SHP77 treated with DMSO at 0.1 percent for 48 hours (cell line): ENCODE data around the gene SCOC.
"Not testable (repeated sequence)": the region's sequence is repeated elsewhere in the genome, so short reads cannot be mapped to it uniquely, and the experiment has no call there.

Source experiments
- DNase-seq: peaks from one replicate; lab custom pipeline; 2025; lab: John Stamatoyannopoulos, UW

The SCOC gene

GRCh38 chr4:140361099-140361498, 12.3 kb upstream of the SCOC start:
- no peak for DNase-seq

- no peak for DNase-seq
Observed at GRCh38 chr4:140363051-140363450, 10.4 kb upstream of the SCOC start.

GRCh38 chr4:140363558-140363957, 9.9 kb upstream of the SCOC start:
- DNase-seq: no peak

GRCh38 chr4:140367738-140368137, 5.7 kb upstream of the SCOC start:
- DNase-seq: no peak

GRCh38 chr4:140368686-140369085, 4.8 kb upstream of the SCOC start:
- no peak for DNase-seq

- DNase-seq: no peak
Observed at GRCh38 chr4:140372751-140373327, 607 bp upstream of the SCOC start.

GRCh38 chr4:140374130-140374477, 658 bp downstream of the SCOC start:
- no peak for DNase-seq

- DNase-seq: no peak
Observed at GRCh38 chr4:140382732-140383131, 9.3 kb downstream of the SCOC start.

GRCh38 chr4:140388015-140388414, 14.6 kb downstream of the SCOC start:
- DNase-seq: no peak

- DNase-seq: no peak
Observed at GRCh38 chr4:140395668-140396067, 22.2 kb downstream of the SCOC start.

- no peak for DNase-seq
Observed at GRCh38 chr4:140400111-140400510, 26.7 kb downstream of the SCOC start.

- no peak for DNase-seq
Observed at GRCh38 chr4:140406292-140406691, 32.8 kb downstream of the SCOC start.

- DNase-seq: no peak
Observed at GRCh38 chr4:140408974-140409373, 35.5 kb downstream of the SCOC start.

GRCh38 chr4:140413130-140413969, 39.9 kb downstream of the SCOC start:
- DNase-seq: not testable (repeated sequence)

- no peak for DNase-seq
Observed at GRCh38 chr4:140423106-140423505, 49.7 kb downstream of the SCOC start.

- DNase-seq: no peak
Observed at GRCh38 chr4:140426610-140427105, 53.2 kb downstream of the SCOC start.

GRCh38 chr4:140427106-140427918, 53.9 kb downstream of the SCOC start, which contains the start of gene CLGN:
CLGN (minus strand) TSS chr4:140427648; CDS start chr4:140413078, 14,570 bp downstream.
- DNase-seq: peak; percentile 35

GRCh38 chr4:140427919-140428471, 54.5 kb downstream of the SCOC start:
- DNase-seq: no peak
